Measurements from ENCODE around the gene PLBD2. TPM values are rescaled to one million over a fixed set of nuclear protein-coding genes. Genes with fewer than 3 reads are reported as not detected.

Gene PLBD2, protein sequence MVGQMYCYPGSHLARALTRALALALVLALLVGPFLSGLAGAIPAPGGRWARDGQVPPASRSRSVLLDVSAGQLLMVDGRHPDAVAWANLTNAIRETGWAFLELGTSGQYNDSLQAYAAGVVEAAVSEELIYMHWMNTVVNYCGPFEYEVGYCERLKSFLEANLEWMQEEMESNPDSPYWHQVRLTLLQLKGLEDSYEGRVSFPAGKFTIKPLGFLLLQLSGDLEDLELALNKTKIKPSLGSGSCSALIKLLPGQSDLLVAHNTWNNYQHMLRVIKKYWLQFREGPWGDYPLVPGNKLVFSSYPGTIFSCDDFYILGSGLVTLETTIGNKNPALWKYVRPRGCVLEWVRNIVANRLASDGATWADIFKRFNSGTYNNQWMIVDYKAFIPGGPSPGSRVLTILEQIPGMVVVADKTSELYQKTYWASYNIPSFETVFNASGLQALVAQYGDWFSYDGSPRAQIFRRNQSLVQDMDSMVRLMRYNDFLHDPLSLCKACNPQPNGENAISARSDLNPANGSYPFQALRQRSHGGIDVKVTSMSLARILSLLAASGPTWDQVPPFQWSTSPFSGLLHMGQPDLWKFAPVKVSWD
- total RNA-seq (37.9 TPM), polyA plus RNA-seq (ENCODE audit: insufficient read depth, low read depth, low replicate concordance) (12.1 TPM)
- long read RNA-seq, donor 1, full-length matches to known transcripts = 4 of 48 reads
- long read RNA-seq, donor 1, partial matches to known transcripts = 44 of 48 reads
- long read RNA-seq, donor 1, other reads (novel, unspliced or antisense) = 0 of 48 reads
- long read RNA-seq, donor 2, full-length matches to known transcripts = 2 of 2 reads
- long read RNA-seq, donor 2, partial matches to known transcripts = 0 of 2 reads
- long read RNA-seq, donor 2, other reads (novel, unspliced or antisense) = 0 of 2 reads
- long read RNA-seq, donor 3 = 0 reads
- long read RNA-seq, donor 4, full-length matches to known transcripts = 3 of 3 reads
- long read RNA-seq, donor 4, partial matches to known transcripts = 0 of 3 reads
- long read RNA-seq, donor 4, other reads (novel, unspliced or antisense) = 0 of 3 reads
- long read RNA-seq, donor 5 = 0 reads
- long read RNA-seq, donor 6 = 0 reads
- long read RNA-seq, donor 7, full-length matches to known transcripts = 3 of 13 reads
- long read RNA-seq, donor 7, partial matches to known transcripts = 4 of 13 reads
- long read RNA-seq, donor 7, other reads (novel, unspliced or antisense) = 6 of 13 reads
- long read RNA-seq, donor 8, full-length matches to known transcripts = 3 of 3 reads
- long read RNA-seq, donor 8, partial matches to known transcripts = 0 of 3 reads
- long read RNA-seq, donor 8, other reads (novel, unspliced or antisense) = 0 of 3 reads
- long read RNA-seq, donor 9 = 0 reads
- long read RNA-seq, donor 10, full-length matches to known transcripts = 1 of 1 reads
- long read RNA-seq, donor 10, partial matches to known transcripts = 0 of 1 reads
- long read RNA-seq, donor 10, other reads (novel, unspliced or antisense) = 0 of 1 reads

DNA sequence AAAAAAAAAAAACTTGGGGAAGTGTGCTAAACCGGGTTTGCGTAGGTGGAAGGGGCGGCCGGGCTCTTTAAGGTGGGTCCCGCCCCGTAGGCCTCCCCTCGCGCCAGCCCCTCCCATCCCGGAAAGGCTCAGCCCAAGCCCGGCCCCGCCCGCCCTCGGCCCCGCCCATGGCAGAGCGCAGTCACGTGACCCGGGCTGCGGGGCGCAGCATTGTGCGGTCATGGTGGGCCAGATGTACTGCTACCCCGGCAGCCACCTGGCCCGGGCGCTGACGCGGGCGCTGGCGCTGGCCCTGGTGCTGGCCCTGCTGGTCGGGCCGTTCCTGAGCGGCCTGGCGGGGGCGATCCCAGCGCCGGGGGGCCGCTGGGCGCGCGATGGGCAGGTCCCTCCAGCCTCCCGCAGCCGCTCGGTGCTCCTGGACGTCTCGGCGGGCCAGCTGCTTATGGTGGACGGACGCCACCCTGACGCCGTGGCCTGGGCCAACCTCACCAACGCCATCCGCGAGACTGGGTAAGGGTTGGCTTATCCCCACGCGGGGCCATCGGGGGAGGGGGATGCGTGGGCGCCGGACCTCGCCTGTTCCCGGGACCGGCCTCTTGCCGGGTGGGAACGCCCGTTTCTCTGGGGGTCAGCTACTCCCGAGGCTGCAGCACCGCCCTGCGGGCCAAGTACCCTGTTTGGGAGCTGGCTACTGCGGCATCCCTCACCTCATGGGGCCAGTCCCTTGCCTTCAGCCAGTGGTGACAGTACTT is at the start of gene PLBD2:
PLBD2 (plus strand) TSS at position 207 of the 752 bp plus-strand sequence; CDS start at position 221, 14 bp downstream.
- H3K4me1 ChIP-seq (ENCODE audit: control insufficient read depth in 2 of 3, insufficient read depth in 2 of 3, low read depth in 1 of 3, low read length in 3 of 3) = peaks cover 0 to 8% (median 3%) of the 10 kb centered on the region in 3 donors
- peak within 1 kb of the TSS; percentile 67 to 80 for H3K27ac ChIP-seq (ENCODE audit: low read depth in 2 of 2, low read length in 2 of 2)
- intact Hi-C loops (cut with DNase I) = no loop called here
- H3K36me3 ChIP-seq (ENCODE audit: control insufficient read depth in 2 of 3, insufficient read depth in 3 of 3, low read length in 3 of 3) = no peaks in the 10 kb centered on the region
- no peak for FAIRE-seq
- H3K9ac ChIP-seq (ENCODE audit: low read length in 3 of 3) = peak within 1 kb of the TSS; percentile 77 to 87 (median 79)
- no peaks in the 10 kb centered on the region for H3K9me3 ChIP-seq (ENCODE audit: control insufficient read depth in 2 of 3, insufficient read depth in 1 of 3, low read length in 3 of 3)
- H3K27me3 ChIP-seq (ENCODE audit: control insufficient read depth, insufficient read depth, low read length) = no peaks in the 10 kb centered on the region
- TF ChIP-seq, protein P1, sequence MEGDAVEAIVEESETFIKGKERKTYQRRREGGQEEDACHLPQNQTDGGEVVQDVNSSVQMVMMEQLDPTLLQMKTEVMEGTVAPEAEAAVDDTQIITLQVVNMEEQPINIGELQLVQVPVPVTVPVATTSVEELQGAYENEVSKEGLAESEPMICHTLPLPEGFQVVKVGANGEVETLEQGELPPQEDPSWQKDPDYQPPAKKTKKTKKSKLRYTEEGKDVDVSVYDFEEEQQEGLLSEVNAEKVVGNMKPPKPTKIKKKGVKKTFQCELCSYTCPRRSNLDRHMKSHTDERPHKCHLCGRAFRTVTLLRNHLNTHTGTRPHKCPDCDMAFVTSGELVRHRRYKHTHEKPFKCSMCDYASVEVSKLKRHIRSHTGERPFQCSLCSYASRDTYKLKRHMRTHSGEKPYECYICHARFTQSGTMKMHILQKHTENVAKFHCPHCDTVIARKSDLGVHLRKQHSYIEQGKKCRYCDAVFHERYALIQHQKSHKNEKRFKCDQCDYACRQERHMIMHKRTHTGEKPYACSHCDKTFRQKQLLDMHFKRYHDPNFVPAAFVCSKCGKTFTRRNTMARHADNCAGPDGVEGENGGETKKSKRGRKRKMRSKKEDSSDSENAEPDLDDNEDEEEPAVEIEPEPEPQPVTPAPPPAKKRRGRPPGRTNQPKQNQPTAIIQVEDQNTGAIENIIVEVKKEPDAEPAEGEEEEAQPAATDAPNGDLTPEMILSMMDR (IDR thresholded peaks at IDR 0.05; ENCODE audit: borderline replicate concordance, extremely low read depth, insufficient read depth) = no peak
- H3K4me3 ChIP-seq (ENCODE audit: low read length in 3 of 3) = peak within 1 kb of the TSS; percentile 78 to 84 (median 79)
- peak; percentile 96 to 98 (median 97) for DNase-seq

DNA sequence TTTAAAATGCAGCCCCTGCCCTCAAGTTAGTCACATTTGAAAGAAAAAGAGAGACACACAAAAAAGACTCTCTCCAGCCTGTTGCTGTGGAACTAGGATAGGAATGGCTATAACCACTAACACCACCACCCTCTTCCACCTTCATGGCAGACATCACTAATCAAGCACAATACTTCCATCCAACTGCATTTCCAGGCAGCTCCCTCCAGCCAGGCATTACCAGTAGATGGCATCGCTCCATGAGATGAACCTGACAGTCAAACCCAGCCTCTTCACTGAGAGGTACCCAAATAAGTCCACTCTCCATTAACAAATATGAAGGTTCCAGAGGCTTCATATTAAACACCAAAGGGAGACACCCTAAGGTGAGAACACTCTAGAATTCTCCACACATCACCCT is 47.9 kb upstream of the PLBD2 start:
- intact Hi-C loops (cut with DNase I) = no loop called here
- FAIRE-seq (no peak), DNase-seq (no peak)
- H3K9ac ChIP-seq (ENCODE audit: low read length in 3 of 3) = no peak overlapping the region
- no peaks in the 10 kb centered on the region for H3K27me3 ChIP-seq (ENCODE audit: control insufficient read depth, insufficient read depth, low read length)
- H3K27ac ChIP-seq (ENCODE audit: low read depth in 2 of 2, low read length in 2 of 2) = no peak overlapping the region
- H3K36me3 ChIP-seq (ENCODE audit: control insufficient read depth in 2 of 3, insufficient read depth in 3 of 3, low read length in 3 of 3) = peaks cover 0 to 12% (median 6%) of the 10 kb centered on the region in 3 donors
- TF ChIP-seq, protein P1 (IDR thresholded peaks at IDR 0.05; ENCODE audit: borderline replicate concordance, extremely low read depth, insufficient read depth) = no peak
- no peak overlapping the region for H3K4me3 ChIP-seq (ENCODE audit: low read length in 3 of 3)
- H3K4me1 ChIP-seq (ENCODE audit: control insufficient read depth in 2 of 3, insufficient read depth in 2 of 3, low read depth in 1 of 3, low read length in 3 of 3) = no peaks in the 10 kb centered on the region
- no peaks in the 10 kb centered on the region for H3K9me3 ChIP-seq (ENCODE audit: control insufficient read depth in 2 of 3, insufficient read depth in 1 of 3, low read length in 3 of 3)

DNA sequence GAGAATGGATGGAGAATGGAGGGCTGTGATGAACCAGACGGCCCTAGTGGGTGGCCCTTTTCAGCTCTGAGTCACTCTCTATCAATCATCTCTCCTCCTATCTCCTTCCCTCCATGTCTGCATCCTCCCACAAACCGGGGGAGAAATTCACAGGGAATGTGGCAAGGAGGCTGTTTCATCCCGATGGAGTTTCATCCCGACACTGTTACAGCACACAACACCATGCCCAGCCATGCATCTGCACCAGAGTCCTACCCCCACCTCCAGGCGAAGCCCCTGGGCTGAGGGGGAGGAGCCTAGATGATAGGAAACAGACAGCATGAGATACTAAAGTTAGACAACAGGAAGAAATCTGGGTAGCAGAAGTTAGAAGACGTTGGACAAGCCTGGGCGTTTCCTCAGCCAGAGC is 44.3 kb upstream of the PLBD2 start:
- DNase-seq (peak in 3 of 5 donors; percentile 41 to 52 (median 42)), FAIRE-seq (no peak)
- Histone ChIP-seq H3K9me3 (ENCODE audit: control insufficient read depth in 2 of 3, insufficient read depth in 1 of 3, low read length in 3 of 3) (no peaks in the 10 kb centered on the region), H3K27ac (ENCODE audit: low read depth in 2 of 2, low read length in 2 of 2) (no peak overlapping the region), H3K27me3 (ENCODE audit: control insufficient read depth, insufficient read depth, low read length) (no peaks in the 10 kb centered on the region), H3K4me3 (ENCODE audit: low read length in 3 of 3) (no peak overlapping the region), H3K4me1 (ENCODE audit: control insufficient read depth in 2 of 3, insufficient read depth in 2 of 3, low read depth in 1 of 3, low read length in 3 of 3) (no peaks in the 10 kb centered on the region), H3K9ac (ENCODE audit: low read length in 3 of 3) (no peak overlapping the region), H3K36me3 (ENCODE audit: control insufficient read depth in 2 of 3, insufficient read depth in 3 of 3, low read length in 3 of 3) (peaks cover 7 to 23% (median 16%) of the 10 kb centered on the region in 3 donors)
- TF ChIP-seq, protein P1 (IDR thresholded peaks at IDR 0.05; ENCODE audit: borderline replicate concordance, extremely low read depth, insufficient read depth) = no peak
- intact Hi-C loops (cut with DNase I) = no loop called here
